A549 (cell line): Measurements from ENCODE around the gene INPP5A. TPM values are rescaled to one million over a fixed set of nuclear protein-coding genes. Genes with fewer than 3 reads are reported as not detected.

Experiments
- ATAC-seq, 2 experiments: fragments of 200-7000 bp in 1 of 2; fragments of >200 bp in 1 of 2; cut with Nextera tagmentation in 1 of 2; cut with Tn5 transposase in 1 of 2; 3 replicates each; pipeline versions ENCODE4 v1.8.0 to v1.9.1; 2018 to 2020; ENCODE audit warnings: mild to moderate bottlenecking in 1 of 2, moderate library complexity in 1 of 2
- CTCF ChIA-PET: fragments of 300-600 bp; sonication (Branson Sonifier 250); formaldehyde crosslinking; extraction: SDS; loops from one replicate; lab custom pipeline; 2021; ENCODE audit warnings: antibody characterized with exemption, inconsistent platforms; lab: Yijun Ruan, JAX
- POLR2A ChIA-PET: fragments of 350-600 bp; formaldehyde crosslinking; extraction: SDS; loops from one replicate; lab custom pipeline; 2021; ENCODE audit warnings: antibody characterized with exemption, inconsistent platforms; lab: Yijun Ruan, JAX
- DNase-seq, 2 experiments: peaks; one replicate each; pipeline versions ENCODE4 v3.0.0 to v3.0.0-alpha.2; 2011 to 2016; ENCODE audit warnings: low read depth in 1 of 2, low spot score in 1 of 2
- FAIRE-seq: peaks from 2 replicates; lab custom pipeline; 2011; peaks lifted over from hg19 to GRCh38; lab: Jason Lieb, UNC
- H3K27ac ChIP-seq, 2 experiments: fragments of >200 bp; sonication (Bioruptor Twin); formaldehyde crosslinking; 3 replicates each; pipeline ENCODE4 v1.5.1; 2016 to 2017
- H3K4me1 ChIP-seq: fragments of >200 bp; sonication (Bioruptor Twin); formaldehyde crosslinking; 3 replicates; pipeline ENCODE4 v1.6.1; 2016
- H3K4me2 ChIP-seq: fragments of >200 bp; sonication (Bioruptor Twin); formaldehyde crosslinking; 3 replicates; pipeline ENCODE4 v1.6.1; 2016
- H3K4me3 ChIP-seq: fragments of >200 bp; sonication (Bioruptor Twin); formaldehyde crosslinking; 3 replicates; pipeline ENCODE4 v1.5.1; 2016
- H3K9me3 ChIP-seq: fragments of >200 bp; sonication (Bioruptor Twin); formaldehyde crosslinking; 3 replicates; pipeline ENCODE4 v1.6.1; 2016
- BHLHE40 ChIP-seq: IDR thresholded peaks from 2 replicates; pipeline ENCODE4 v1.6.1; 2012; ENCODE audit warnings: low read depth, low read length, inconsistent platforms
- CEBPB ChIP-seq, 2 experiments: fragments of >200 bp in 1 of 2; sonication (Bioruptor Twin) in 1 of 2; formaldehyde crosslinking in 1 of 2; IDR thresholded peaks; 2 replicates each; pipeline ENCODE4 v1.6.1; 2012 to 2016
- CHD4 ChIP-seq: fragments of 200-600 bp; sonication (generic); IDR thresholded peaks from 2 replicates; pipeline ENCODE4 v1.6.1; 2016; ENCODE audit warnings: antibody characterized with exemption, mild to moderate bottlenecking, borderline replicate concordance
- EP300 ChIP-seq, 2 experiments: fragments of >200 bp; sonication (Bioruptor Twin); formaldehyde crosslinking; IDR thresholded peaks; 2 replicates in 1 of 2; 3 replicates in 1 of 2; pipeline ENCODE4 v1.6.1; 2016 to 2017
- HDAC2 ChIP-seq: fragments of 200-600 bp; sonication (generic); IDR thresholded peaks from 2 replicates; pipeline ENCODE4 v1.6.1; 2016
- HOXB13 ChIP-seq: fragments of 250-450 bp; sonication (Bioruptor Pico); IDR thresholded peaks from 2 replicates; pipeline ENCODE4 v1.5.0; 2020; ENCODE audit warnings: low read depth, mild to moderate bottlenecking, moderate library complexity
- KDM5A ChIP-seq: fragments of 200-600 bp; sonication (generic); IDR thresholded peaks from 2 replicates; pipeline ENCODE4 v1.6.1; 2016; ENCODE audit warnings: antibody characterized with exemption, mild to moderate bottlenecking
- MAFK ChIP-seq: fragments of 450-650 bp; IDR thresholded peaks from 2 replicates; pipeline ENCODE4 v1.6.1; 2014; ENCODE audit not compliant: partially characterized antibody
- NFE2L2 ChIP-seq: fragments of 150-350 bp; conservative IDR thresholded peaks from 2 replicates; pipeline ENCODE4 v1.6.1; 2014; ENCODE audit warnings: low read length
- NPAS2 ChIP-seq: fragments of 250-450 bp; sonication (Bioruptor Pico); IDR thresholded peaks from 2 replicates; pipeline ENCODE4 v1.8.0; 2022; ENCODE audit warnings: mild to moderate bottlenecking, moderate library complexity, borderline replicate concordance
- RAD21 ChIP-seq, 2 experiments: fragments of >200 bp in 1 of 2; sonication (Bioruptor Twin) in 1 of 2; formaldehyde crosslinking in 1 of 2; IDR thresholded peaks in 1 of 2; conservative IDR thresholded peaks in 1 of 2; 2 replicates in 1 of 2; 3 replicates in 1 of 2; pipeline ENCODE4 v1.6.1; 2012 to 2018; ENCODE audit warnings: inconsistent platforms in 1 of 2
- REST ChIP-seq: fragments of 200-600 bp; sonication (generic); IDR thresholded peaks from 2 replicates; pipeline ENCODE4 v1.6.1; 2016; ENCODE audit warnings: antibody characterized with exemption, mild to moderate bottlenecking, moderate library complexity
- RFX5 ChIP-seq: fragments of 450-650 bp; IDR thresholded peaks from 2 replicates; pipeline ENCODE4 v1.7.1; 2014; ENCODE audit warnings: antibody characterized with exemption, mild to moderate bottlenecking, moderate library complexity
- RNF2 ChIP-seq: fragments of 200-600 bp; sonication (generic); IDR thresholded peaks from 2 replicates; pipeline ENCODE4 v1.6.1; 2016; ENCODE audit warnings: low read depth, mild to moderate bottlenecking, antibody characterized with exemption, moderate library complexity, borderline replicate concordance
- SMC3 ChIP-seq: fragments of >200 bp; sonication (Bioruptor Twin); formaldehyde crosslinking; IDR thresholded peaks from 3 replicates; pipeline ENCODE4 v1.6.1; 2018; ENCODE audit warnings: inconsistent platforms
- SREBF2 ChIP-seq: fragments of 450-650 bp; IDR thresholded peaks from 2 replicates; pipeline ENCODE4 v1.6.1; 2014; ENCODE audit warnings: mild to moderate bottlenecking, moderate library complexity
- TFCP2L1 ChIP-seq: fragments of 250-450 bp; sonication (Bioruptor Pico); IDR thresholded peaks from 2 replicates; pipeline ENCODE4 v1.5.0; 2021; ENCODE audit warnings: mild to moderate bottlenecking
- TP53 ChIP-seq: fragments of 250-450 bp; sonication (Bioruptor Pico); IDR thresholded peaks from 2 replicates; pipeline ENCODE4 v1.5.0; 2021; ENCODE audit warnings: mild to moderate bottlenecking, moderate library complexity
- ZC3H11A ChIP-seq: fragments of 450-650 bp; IDR thresholded peaks from 2 replicates; pipeline ENCODE4 v1.6.1; 2014; ENCODE audit warnings: antibody characterized with exemption, mild to moderate bottlenecking
- ZFP36 ChIP-seq: fragments of 450-650 bp; IDR thresholded peaks from 2 replicates; pipeline ENCODE4 v1.6.1; 2014; ENCODE audit warnings: borderline replicate concordance; ENCODE audit not compliant: partially characterized antibody
- WGBS: methylation state at CpG from one replicate; pipeline ENCODE4 v1.1.6; 2017; ENCODE audit errors: missing lambda C conversion rate; 5-methylcytosine and 5-hydroxymethylcytosine counted together
- polyA plus RNA-seq, 4 experiments: library from polyadenylated mRNA; depleted of rRNA in 3 of 4; stranded (reverse); fragments of >200 nt; fragmentation: RNase III in 1 of 4; extraction: RNeasy Plus Mini Kit Qiagen cat#74134 plus additional on column Dnase treatment in 1 of 4; gene quantifications; 2 replicates in 3 of 4; 3 replicates in 1 of 4; pipeline ENCODE4 v1.2.3, GENCODE V29; 2011 to 2017
- TF ChIP-seq, protein P1 (sequence below): fragments of >200 bp; sonication (Bioruptor Twin); formaldehyde crosslinking; IDR thresholded peaks from 3 replicates; pipeline ENCODE4 v1.6.1; 2016
- TF ChIP-seq, protein P2 (sequence below): fragments of >200 bp; sonication (Bioruptor Twin); formaldehyde crosslinking; IDR thresholded peaks from 2 replicates; pipeline ENCODE4 v1.6.1; 2016

The INPP5A gene
- polyA plus RNA-seq, 2 of the 4 experiments (the other 2 are of a cell fraction) = 13.7 to 15.1 TPM

- peaks cover 20% of the 10 kb centered on the region for H3K4me1 ChIP-seq
- POLR2A ChIA-PET = no interaction called here
- no peak for FAIRE-seq
These were observed 42.6 kb downstream of the INPP5A start for GRCh38 chr10:132580143-132580542.

DNA sequence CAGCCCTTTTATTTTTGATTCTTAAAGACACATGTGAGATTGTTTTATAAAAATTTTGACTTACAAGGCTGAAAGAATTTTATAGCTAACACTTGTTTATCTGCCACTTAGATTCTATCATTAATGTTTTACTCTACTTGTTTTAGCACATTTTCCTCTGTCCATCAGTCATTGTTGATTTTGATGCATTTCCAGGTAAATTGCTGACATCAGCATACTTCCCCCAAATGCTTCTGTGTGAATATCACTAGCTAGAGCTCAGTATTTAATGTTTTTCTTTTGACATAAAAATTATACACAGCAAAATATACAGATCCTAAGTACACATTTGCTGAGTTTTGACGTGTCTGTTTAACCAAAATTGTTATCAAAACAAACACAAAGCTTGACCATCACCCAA lies 43.0 kb downstream of the INPP5A start:
- ATAC-seq (no peak), DNase-seq (no peak), FAIRE-seq (no peak)
- H3K9me3 ChIP-seq = no peaks in the 10 kb centered on the region
- peaks cover 15% of the 10 kb centered on the region for H3K4me1 ChIP-seq
- ChIA-PET CTCF (interaction anchor here (0.6 to 8.4 kb wide), 4 partner anchors 9 to 120 kb away, joined by 3 to 133 read pairs (median 5); no protein-coding TSS in a partner anchor), POLR2A (no interaction called here)
- no peak overlapping the region for H3K4me3 ChIP-seq
- TF ChIP-seq MAFK (peak; percentile 97), CHD4 (no peak)
- no peak overlapping the region for H3K4me2 ChIP-seq
- WGBS = 49% methylated on average over 1 of the region's 1 CpG
- no peak overlapping the region for H3K27ac ChIP-seq

More at GRCh38 chr10:132580143-132580542, 42.6 kb downstream of the INPP5A start:
- TF ChIP-seq SMC3 (no peak), CHD4 (no peak), EP300 (IDR thresholded peaks at IDR 0.05) (no peak), NFE2L2 (no peak), BHLHE40 (no peak), RFX5 (no peak), CEBPB (IDR thresholded peaks at IDR 0.05) (no peak), RNF2 (no peak), SREBF2 (no peak), ZC3H11A (no peak), REST (no peak), RAD21 (conservative IDR thresholded peaks at IDR 0.05 in 1 of 2, IDR thresholded peaks at IDR 0.05 in 1 of 2) (no peak), HDAC2 (no peak), TP53 (CRISPR knock-in tag) (no peak)
- TF ChIP-seq, protein P1, sequence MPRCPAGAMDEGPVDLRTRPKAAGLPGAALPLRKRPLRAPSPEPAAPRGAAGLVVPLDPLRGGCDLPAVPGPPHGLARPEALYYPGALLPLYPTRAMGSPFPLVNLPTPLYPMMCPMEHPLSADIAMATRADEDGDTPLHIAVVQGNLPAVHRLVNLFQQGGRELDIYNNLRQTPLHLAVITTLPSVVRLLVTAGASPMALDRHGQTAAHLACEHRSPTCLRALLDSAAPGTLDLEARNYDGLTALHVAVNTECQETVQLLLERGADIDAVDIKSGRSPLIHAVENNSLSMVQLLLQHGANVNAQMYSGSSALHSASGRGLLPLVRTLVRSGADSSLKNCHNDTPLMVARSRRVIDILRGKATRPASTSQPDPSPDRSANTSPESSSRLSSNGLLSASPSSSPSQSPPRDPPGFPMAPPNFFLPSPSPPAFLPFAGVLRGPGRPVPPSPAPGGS = no peak
- TF ChIP-seq, protein P2, sequence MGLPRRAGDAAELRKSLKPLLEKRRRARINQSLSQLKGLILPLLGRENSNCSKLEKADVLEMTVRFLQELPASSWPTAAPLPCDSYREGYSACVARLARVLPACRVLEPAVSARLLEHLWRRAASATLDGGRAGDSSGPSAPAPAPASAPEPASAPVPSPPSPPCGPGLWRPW = no peak
- CTCF ChIA-PET = interaction anchor here (1.6 to 8.4 kb wide), 3 partner anchors 8 to 120 kb away, joined by 3 to 133 read pairs (median 7); no protein-coding TSS in a partner anchor
- WGBS = 90% methylated on average over 5 of the region's 5 CpGs
- Histone ChIP-seq H3K4me2 (no peak overlapping the region), H3K4me3 (no peak overlapping the region), H3K9me3 (no peaks in the 10 kb centered on the region), H3K27ac (no peak overlapping the region)
- ATAC-seq (no peak), DNase-seq (no peak)

GRCh38 chr10:132582137-132582536 lies 44.5 kb downstream of the INPP5A start:
- Histone ChIP-seq H3K4me2 (no peak overlapping the region), H3K4me1 (peaks cover 7% of the 10 kb centered on the region; the same call in 1 of the 3 replicates), H3K9me3 (no peaks in the 10 kb centered on the region), H3K4me3 (no peak overlapping the region), H3K27ac (no peak overlapping the region)
- TF ChIP-seq ZFP36 (no peak), TFCP2L1 (no peak), HOXB13 (CRISPR knock-in tag) (no peak), KDM5A (no peak), NPAS2 (CRISPR knock-in tag) (no peak)
- ATAC-seq (no peak), DNase-seq (no peak), FAIRE-seq (no peak)
- 77% methylated on average over 4 of the region's 4 CpGs for WGBS
- CTCF ChIA-PET = interaction anchor here (8.4 kb wide), 1 partner anchor 122 kb away, joined by 133 read pairs; no protein-coding TSS in a partner anchor
- POLR2A ChIA-PET = interaction anchor here (0.7 kb wide), 1 partner anchor 19 kb away, joined by 3 read pairs; no protein-coding TSS in a partner anchor
